K562 (cell line): ENCODE data around the gene TTC39C. TPM values are rescaled to one million over a fixed set of nuclear protein-coding genes. Genes with fewer than 3 reads are reported as not detected.
A peak's percentile ranks its signal among the peaks of the same experiment; 100 is the strongest.

Experiments used
- ATAC-seq: fragments of 200-7000 bp; cut with Tn5 transposase; 3 replicates; pipeline ENCODE4 v1.9.1; 2020; ENCODE audit warnings: moderate library complexity
- BruUV-seq: library from RNA; stranded (reverse); fragments of 400-500 nt; replicated peaks from 2 replicates; lab custom pipeline; 2021; lab: Mats Ljungman, UMichigan
- CTCF ChIA-PET: fragments of 300-600 bp; formaldehyde crosslinking; extraction: SDS; loops from one replicate; lab custom pipeline; 2021; ENCODE audit warnings: low intra/inter-chr PET ratio; lab: Yijun Ruan, JAX
- POLR2A ChIA-PET: fragments of 300-600, 350-650 bp; sonication (Branson Sonifier 250); formaldehyde crosslinking; extraction: SDS; loops from one replicate; lab custom pipeline; 2021; ENCODE audit warnings: antibody characterized with exemption, inconsistent platforms; lab: Yijun Ruan, JAX
- DNase-seq, 4 experiments: peaks; one replicate each; pipeline versions ENCODE4 v3.0.0 to v3.0.0-alpha.2; 2011 to 2018; ENCODE audit warnings: low spot score in 3 of 4, mixed read lengths in 3 of 4; ENCODE audit errors: extremely low read depth in 1 of 4
- FAIRE-seq: peaks from 2 replicates; lab custom pipeline; 2011; peaks lifted over from hg19 to GRCh38; lab: Jason Lieb, UNC
- H2AFZ ChIP-seq: 2 replicates; pipeline ENCODE4 v1.6.0; 2011; ENCODE audit warnings: low read depth, low read length, control low read depth, inconsistent platforms
- H3K27ac ChIP-seq: fragments of 200-600 bp; 3 replicates; pipeline ENCODE4 v1.8.0; 2011; ENCODE audit warnings: low read depth, mild to moderate bottlenecking, control low read depth, inconsistent platforms, low read length, moderate library complexity, mixed read lengths; ENCODE audit errors: extremely low read depth
- H3K27me3 ChIP-seq, 2 experiments: fragments of 300-600 bp in 1 of 2; 2 replicates in 1 of 2; 3 replicates in 1 of 2; pipeline versions ENCODE4 v1.6.0 to v1.8.0; 2011; ENCODE audit warnings: inconsistent platforms in 2 of 2, low read length in 2 of 2, mild to moderate bottlenecking in 1 of 2, mixed read lengths in 1 of 2, moderate library complexity in 1 of 2; ENCODE audit not compliant: control insufficient read depth in 2 of 2, insufficient read depth in 2 of 2
- H3K36me3 ChIP-seq: fragments of 300-600 bp; 3 replicates; pipeline ENCODE4 v1.8.0; 2011; ENCODE audit warnings: mild to moderate bottlenecking, low read length, inconsistent platforms; ENCODE audit not compliant: control insufficient read depth, insufficient read depth
- H3K4me1 ChIP-seq, 2 experiments: fragments of 200-600 bp in 1 of 2; replicated peaks in 1 of 2; 2 replicates in 1 of 2; 3 replicates in 1 of 2; pipeline versions ENCODE4 v1.5.1 to v1.8.0; 2011; ENCODE audit warnings: inconsistent platforms in 2 of 2, low read length in 2 of 2, mild to moderate bottlenecking in 1 of 2, mixed read lengths in 1 of 2, moderate library complexity in 1 of 2; ENCODE audit not compliant: control insufficient read depth in 2 of 2, insufficient read depth in 2 of 2
- H3K4me2 ChIP-seq: 2 replicates; pipeline ENCODE4 v1.6.1; 2011; ENCODE audit warnings: low read length, control low read depth, inconsistent platforms, mixed read lengths; ENCODE audit not compliant: insufficient read depth
- H3K4me3 ChIP-seq: fragments of 200-600 bp; sonication (generic), shearing (Covaris generic); 2 replicates; pipeline ENCODE4 v1.5.1; 2016; ENCODE audit warnings: control low read depth, inconsistent platforms
- H3K79me2 ChIP-seq: fragments of 200-600 bp; 3 replicates; pipeline ENCODE4 v1.8.0; 2011; ENCODE audit warnings: low read length, inconsistent platforms; ENCODE audit not compliant: control insufficient read depth, insufficient read depth
- H3K9ac ChIP-seq, 2 experiments: 2 replicates each; pipeline versions ENCODE4 v1.6.0 to v1.6.1; 2011; ENCODE audit warnings: low read depth in 2 of 2, low read length in 2 of 2, control low read depth in 1 of 2, inconsistent platforms in 1 of 2, mild to moderate bottlenecking in 1 of 2, mixed read lengths in 1 of 2; ENCODE audit not compliant: insufficient read depth in 1 of 2
- H3K9me1 ChIP-seq: one replicate; pipeline ENCODE4 v1.6.0; 2011; ENCODE audit warnings: inconsistent platforms, mild to moderate bottlenecking, low read length, moderate library complexity; ENCODE audit not compliant: control insufficient read depth, insufficient read depth
- H3K9me3 ChIP-seq: replicated peaks from 2 replicates; pipeline ENCODE4 v1.5.1; 2011; ENCODE audit warnings: low read depth, low read length, inconsistent platforms; ENCODE audit not compliant: control insufficient read depth, insufficient read depth
- H4K20me1 ChIP-seq: replicated peaks from 2 replicates; pipeline ENCODE4 v1.6.1; 2011; ENCODE audit warnings: low read length, inconsistent platforms, mixed read lengths; ENCODE audit not compliant: control insufficient read depth, insufficient read depth
- CBFA2T3 ChIP-seq: fragments of 450-650 bp; IDR thresholded peaks from 2 replicates; pipeline ENCODE4 v1.6.1; 2017
- DNMT1 ChIP-seq: fragments of 450-650 bp; IDR thresholded peaks from 2 replicates; pipeline ENCODE4 v1.6.1; 2016; ENCODE audit warnings: antibody characterized with exemption, mild to moderate bottlenecking
- HDGF ChIP-seq: fragments of 450-650 bp; IDR thresholded peaks from 2 replicates; pipeline ENCODE4 v1.6.1; 2016
- KDM1A ChIP-seq, 2 experiments: fragments of 450-650 bp; IDR thresholded peaks; 2 replicates each; pipeline ENCODE4 v1.6.1; 2016; ENCODE audit warnings: mild to moderate bottlenecking in 2 of 2
- MAFK ChIP-seq: IDR thresholded peaks from 2 replicates; pipeline ENCODE4 v1.6.1; 2011; ENCODE audit warnings: low read length, improper control_type of control experiment
- NFE2 ChIP-seq: IDR thresholded peaks from 2 replicates; pipeline ENCODE4 v1.6.1; 2014; ENCODE audit warnings: antibody characterized with exemption, low read depth
- NFE2L1 ChIP-seq: fragments of 450-650 bp; IDR thresholded peaks from 2 replicates; pipeline ENCODE4 v1.6.1; 2016; ENCODE audit warnings: missing genetic modification characterization, low read depth, mild to moderate bottlenecking, missing compliant biosample characterization, moderate library complexity, borderline replicate concordance
- RAD21 ChIP-seq, 2 experiments: fragments of 250-450 bp in 1 of 2; fragments of 450-650 bp in 1 of 2; sonication (Bioruptor Pico) in 1 of 2; formaldehyde crosslinking in 1 of 2; IDR thresholded peaks in 1 of 2; conservative IDR thresholded peaks in 1 of 2; 2 replicates each; pipeline versions ENCODE4 v1.4.0 to v1.8.0; 2020 to 2022; ENCODE audit warnings: mild to moderate bottlenecking in 2 of 2, moderate library complexity in 1 of 2
- RBM22 ChIP-seq: fragments of 200-400 bp; formaldehyde crosslinking; IDR thresholded peaks from 2 replicates; pipeline ENCODE4 v1.6.1; 2018; ENCODE audit warnings: low read length, low read depth; ENCODE audit not compliant: poor library complexity, severe bottlenecking
- RBM39 ChIP-seq: fragments of 200-400 bp; formaldehyde crosslinking; optimal IDR thresholded peaks from 2 replicates; pipeline ENCODE3; 2018; ENCODE audit warnings: low read depth, low read length
- RCOR1 ChIP-seq, 2 experiments: IDR thresholded peaks; 2 replicates each; pipeline ENCODE4 v1.6.1; 2012; ENCODE audit warnings: low read depth in 2 of 2, low read length in 2 of 2, borderline replicate concordance in 1 of 2, improper control_type of control experiment in 1 of 2
- RFX7 ChIP-seq: fragments of 250-450 bp; sonication (Bioruptor Pico); IDR thresholded peaks from 2 replicates; pipeline ENCODE4 v1.5.1; 2021; ENCODE audit warnings: mild to moderate bottlenecking
- STAT5A ChIP-seq: IDR thresholded peaks from 2 replicates; pipeline ENCODE4 v1.6.1; 2012; ENCODE audit warnings: low read length, inconsistent platforms, borderline replicate concordance
- ZBTB1 ChIP-seq: sonication (generic); formaldehyde crosslinking; IDR thresholded peaks from 2 replicates; pipeline ENCODE4 v1.8.1; 2023; ENCODE audit warnings: missing genetic modification reagents, low read depth, mild to moderate bottlenecking, borderline replicate concordance
- ZC3H4 ChIP-seq: sonication (generic); formaldehyde crosslinking; IDR thresholded peaks from 2 replicates; pipeline ENCODE4 v1.9.0; 2021; ENCODE audit warnings: missing genetic modification reagents, borderline replicate concordance
- ZNF699 ChIP-seq: fragments of 250-450 bp; sonication (Bioruptor Pico); IDR thresholded peaks from 2 replicates; pipeline ENCODE4 v1.8.0; 2021; ENCODE audit warnings: mild to moderate bottlenecking, moderate library complexity; ENCODE audit not compliant: insufficient replicate concordance
- ZNF76 ChIP-seq: fragments of 250-450 bp; sonication (Bioruptor Pico); IDR thresholded peaks from 2 replicates; pipeline ENCODE4 v1.4.0; 2020; ENCODE audit warnings: mild to moderate bottlenecking, moderate library complexity, borderline replicate concordance
- WGBS: fragments of 100-300 bp; shearing (Covaris generic); methylation state at CpG from one replicate; pipeline ENCODE4 v1.1.6; 2016; ENCODE audit warnings: low coverage, mixed read lengths; ENCODE audit not compliant: insufficient coverage; ENCODE audit errors: missing lambda C conversion rate; 5-methylcytosine and 5-hydroxymethylcytosine counted together
- in situ Hi-C: fragments of 300-500 bp; cut with MboI; formaldehyde crosslinking; loops from 4 replicates; pipeline ENCODE4 v1.15.0; 2018; ENCODE audit warnings: inconsistent platforms, mixed read lengths
- intact Hi-C: fragments of 100-400 bp; cut with micrococcal nuclease; formaldehyde crosslinking; loops from 2 replicates; pipeline ENCODE4 v1.14.2; 2022
- polyA plus RNA-seq, 8 experiments: library from polyadenylated mRNA; depleted of rRNA in 4 of 8; stranded (reverse) in 5 of 8; unstranded in 3 of 8; fragments of >200 nt; fragmentation: Nextera tagmentation in 2 of 8; fragmentation: Illumina TruSeq in 1 of 8; extraction: Ambion mirVana in 2 of 8; extraction: Trizol in 1 of 8; gene quantifications; 2 replicates each; pipeline versions ENCODE4 v1.2.1 to v1.2.3, GENCODE V29; 2011 to 2014; ENCODE audit warnings: inconsistent platforms in 1 of 8, missing spikeins in 1 of 8
- total RNA-seq, 7 experiments: library from RNA; depleted of rRNA in 6 of 7; stranded (reverse); fragments of >200 nt in 6 of 7; fragmentation: Illumina TruSeq in 2 of 7; extraction: Trizol in 2 of 7; gene quantifications; 2 replicates each; pipeline versions ENCODE4 v1.2.1 to v1.2.3, GENCODE V29; 2011 to 2021; ENCODE audit warnings: low replicate concordance in 1 of 7
- TF ChIP-seq, protein P1 (sequence below): fragments of 250-450 bp; sonication (Bioruptor Pico); IDR thresholded peaks from 2 replicates; pipeline ENCODE4 v1.9.0; 2021; ENCODE audit warnings: mild to moderate bottlenecking, inconsistent platforms
- TF ChIP-seq, protein P2 (sequence below): sonication (generic); formaldehyde crosslinking; IDR thresholded peaks from 2 replicates; pipeline ENCODE4 v1.5.0; 2020; ENCODE audit warnings: missing genetic modification reagents
- TF ChIP-seq, protein P3 (sequence below): sonication (generic); formaldehyde crosslinking; IDR thresholded peaks from 2 replicates; pipeline ENCODE4 v1.8.1; 2023; ENCODE audit warnings: mild to moderate bottlenecking, missing genetic modification reagents

Gene TTC39C
- total and polyA plus RNA-seq, 9 of the 15 experiments (the other 6 are each of a cell fraction or from before 2014, with no cell fraction given) = 0.01 to 0.58 (median 0.18) TPM; not detected in 5

DNA sequence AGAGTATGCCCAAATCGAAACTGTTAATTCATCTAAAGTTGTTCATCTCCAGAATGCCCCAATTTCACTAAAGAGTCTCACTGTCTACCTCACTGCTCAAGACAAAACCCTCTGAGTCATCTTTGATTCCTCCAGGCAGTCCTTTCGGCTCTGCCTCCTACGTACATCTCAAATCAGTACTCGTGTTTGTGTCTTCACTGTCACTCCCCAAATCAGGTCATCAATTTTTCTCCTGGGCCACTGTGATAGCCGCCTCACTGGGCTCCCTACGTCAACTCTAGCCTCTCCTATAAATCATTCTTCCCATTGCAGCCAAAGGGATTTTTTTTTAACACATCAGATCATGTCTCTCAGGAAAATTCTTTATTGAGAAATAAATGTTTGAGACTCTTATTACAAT is 42.1 kb upstream of the TTC39C start:
- Histone ChIP-seq H3K27ac (no peak overlapping the region), H3K4me3 (no peak overlapping the region), H3K9ac (no peak overlapping the region), H2AFZ (no peak overlapping the region), H3K4me1 (no peaks in the 10 kb centered on the region), H3K79me2 (no peaks in the 10 kb centered on the region), H3K27me3 (peaks cover 0 to 5% of the 10 kb centered on the region in 2 experiments; a peak in 1 of 5 replicates), H4K20me1 (no peaks in the 10 kb centered on the region), H3K4me2 (no peak overlapping the region), H3K36me3 (no peaks in the 10 kb centered on the region), H3K9me3 (no peaks in the 10 kb centered on the region), H3K9me1 (no peaks in the 10 kb centered on the region)
- ChIA-PET POLR2A (no interaction called here), CTCF (no interaction called here)
- in situ Hi-C loops = no loop called here
- FAIRE-seq (no peak), DNase-seq (no peak), ATAC-seq (no peak)
- no TSS peak for BruUV-seq
- 1% methylated on average over 6 of the region's 6 CpGs for WGBS
- intact Hi-C loops = no loop called here
- TF ChIP-seq DNMT1 (no peak), ZC3H4 (CRISPR knock-in tag) (no peak), CBFA2T3 (peak; percentile 25; the same call in 1 of the 2 replicates), STAT5A (no peak), ZBTB1 (CRISPR knock-in tag) (no peak), ZNF699 (CRISPR knock-in tag) (no peak), RBM39 (no peak), MAFK (no peak), RFX7 (CRISPR knock-in tag) (no peak), HDGF (no peak), KDM1A (IDR thresholded peaks at IDR 0.05) (peak; percentile 64 to 65; a peak in 3 of 4 replicates), ZNF76 (no peak), RAD21 (CRISPR knock-in tag; conservative IDR thresholded peaks at IDR 0.05 in 1 of 2, IDR thresholded peaks at IDR 0.05 in 1 of 2) (no peak), RCOR1 (IDR thresholded peaks at IDR 0.05; ENCODE audit: borderline replicate concordance in 1 of 2, low read depth in 2 of 2, low read length in 2 of 2) (0 out of 4 replicates have a peak, but pooled peaks of 1 of the 2 experiments have one; percentile 13), NFE2L1 (tag) (no peak), RBM22 (no peak), NFE2 (no peak)
- TF ChIP-seq, protein P1, sequence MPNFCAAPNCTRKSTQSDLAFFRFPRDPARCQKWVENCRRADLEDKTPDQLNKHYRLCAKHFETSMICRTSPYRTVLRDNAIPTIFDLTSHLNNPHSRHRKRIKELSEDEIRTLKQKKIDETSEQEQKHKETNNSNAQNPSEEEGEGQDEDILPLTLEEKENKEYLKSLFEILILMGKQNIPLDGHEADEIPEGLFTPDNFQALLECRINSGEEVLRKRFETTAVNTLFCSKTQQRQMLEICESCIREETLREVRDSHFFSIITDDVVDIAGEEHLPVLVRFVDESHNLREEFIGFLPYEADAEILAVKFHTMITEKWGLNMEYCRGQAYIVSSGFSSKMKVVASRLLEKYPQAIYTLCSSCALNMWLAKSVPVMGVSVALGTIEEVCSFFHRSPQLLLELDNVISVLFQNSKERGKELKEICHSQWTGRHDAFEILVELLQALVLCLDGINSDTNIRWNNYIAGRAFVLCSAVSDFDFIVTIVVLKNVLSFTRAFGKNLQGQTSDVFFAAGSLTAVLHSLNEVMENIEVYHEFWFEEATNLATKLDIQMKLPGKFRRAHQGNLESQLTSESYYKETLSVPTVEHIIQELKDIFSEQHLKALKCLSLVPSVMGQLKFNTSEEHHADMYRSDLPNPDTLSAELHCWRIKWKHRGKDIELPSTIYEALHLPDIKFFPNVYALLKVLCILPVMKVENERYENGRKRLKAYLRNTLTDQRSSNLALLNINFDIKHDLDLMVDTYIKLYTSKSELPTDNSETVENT = no peak
- TF ChIP-seq, protein P2, sequence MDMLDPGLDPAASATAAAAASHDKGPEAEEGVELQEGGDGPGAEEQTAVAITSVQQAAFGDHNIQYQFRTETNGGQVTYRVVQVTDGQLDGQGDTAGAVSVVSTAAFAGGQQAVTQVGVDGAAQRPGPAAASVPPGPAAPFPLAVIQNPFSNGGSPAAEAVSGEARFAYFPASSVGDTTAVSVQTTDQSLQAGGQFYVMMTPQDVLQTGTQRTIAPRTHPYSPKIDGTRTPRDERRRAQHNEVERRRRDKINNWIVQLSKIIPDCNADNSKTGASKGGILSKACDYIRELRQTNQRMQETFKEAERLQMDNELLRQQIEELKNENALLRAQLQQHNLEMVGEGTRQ (CRISPR knock-in tag) = no peak
- TF ChIP-seq, protein P3, sequence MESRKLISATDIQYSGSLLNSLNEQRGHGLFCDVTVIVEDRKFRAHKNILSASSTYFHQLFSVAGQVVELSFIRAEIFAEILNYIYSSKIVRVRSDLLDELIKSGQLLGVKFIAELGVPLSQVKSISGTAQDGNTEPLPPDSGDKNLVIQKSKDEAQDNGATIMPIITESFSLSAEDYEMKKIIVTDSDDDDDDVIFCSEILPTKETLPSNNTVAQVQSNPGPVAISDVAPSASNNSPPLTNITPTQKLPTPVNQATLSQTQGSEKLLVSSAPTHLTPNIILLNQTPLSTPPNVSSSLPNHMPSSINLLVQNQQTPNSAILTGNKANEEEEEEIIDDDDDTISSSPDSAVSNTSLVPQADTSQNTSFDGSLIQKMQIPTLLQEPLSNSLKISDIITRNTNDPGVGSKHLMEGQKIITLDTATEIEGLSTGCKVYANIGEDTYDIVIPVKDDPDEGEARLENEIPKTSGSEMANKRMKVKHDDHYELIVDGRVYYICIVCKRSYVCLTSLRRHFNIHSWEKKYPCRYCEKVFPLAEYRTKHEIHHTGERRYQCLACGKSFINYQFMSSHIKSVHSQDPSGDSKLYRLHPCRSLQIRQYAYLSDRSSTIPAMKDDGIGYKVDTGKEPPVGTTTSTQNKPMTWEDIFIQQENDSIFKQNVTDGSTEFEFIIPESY (CRISPR knock-in tag) = no peak
